Neural crest cell (in vitro differentiated cells): ENCODE measurements around the gene ADTRP. TPM values are rescaled to one million over a fixed set of nuclear protein-coding genes. Genes with fewer than 3 reads are reported as not detected.

Source experiments
- DNase-seq: peaks from one replicate; pipeline ENCODE4 v3.0.0; 2021; ENCODE audit warnings: low read depth, mixed read lengths, low spot score
- H3K27ac Mint-ChIP-seq: one replicate; pipeline ENCODE4 v1.8.0; 2021; ENCODE audit warnings: mild to moderate bottlenecking, mixed read lengths; ENCODE audit not compliant: unreplicated experiment
- H3K27me3 Mint-ChIP-seq: 2 replicates; pipeline ENCODE4 v1.8.0; 2021; ENCODE audit warnings: low read depth, mild to moderate bottlenecking, mixed read lengths
- H3K36me3 Mint-ChIP-seq: 2 replicates; pipeline ENCODE4 v1.8.0; 2021; ENCODE audit warnings: low read depth, mild to moderate bottlenecking, mixed read lengths
- H3K4me1 Mint-ChIP-seq: 2 replicates; pipeline ENCODE4 v1.8.0; 2021; ENCODE audit warnings: mixed read lengths
- H3K4me3 Mint-ChIP-seq: one replicate; pipeline ENCODE4 v1.8.0; 2021; ENCODE audit warnings: mild to moderate bottlenecking, mixed read lengths
- H3K9me3 Mint-ChIP-seq: 2 replicates; pipeline ENCODE4 v1.8.0; 2021; ENCODE audit warnings: mixed read lengths
- total RNA-seq: library from RNA; stranded (reverse); gene quantifications from 2 replicates; pipeline ENCODE4 v1.2.1, GENCODE V29; 2021
- TF ChIP-seq, protein P1 (sequence below): fragments of 200-600 bp; sonication (generic); conservative IDR thresholded peaks from 2 replicates; pipeline ENCODE4 v1.5.0; 2021; ENCODE audit warnings: antibody characterized with exemption, mild to moderate bottlenecking

Gene ADTRP
- total RNA-seq, 1 donor from 2014 or later, result not detected

DNA sequence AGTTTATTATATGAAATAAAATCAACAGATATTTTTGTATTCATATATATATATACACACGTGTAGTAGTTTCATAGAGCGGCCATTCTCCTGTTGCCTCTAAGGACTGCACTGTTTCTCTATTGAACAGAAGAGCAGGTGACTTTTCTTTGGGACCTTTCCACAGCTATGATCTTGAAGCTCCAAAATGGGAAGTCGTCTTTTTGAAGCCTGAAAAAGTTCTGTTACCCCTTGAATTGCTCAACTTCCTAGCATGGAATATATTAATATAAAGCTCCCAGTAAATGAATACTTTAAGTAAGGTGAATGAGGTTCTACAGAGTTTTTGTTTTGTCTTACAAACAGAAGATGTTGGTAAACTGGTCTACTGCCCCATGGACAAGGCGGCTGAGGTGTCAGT, 42.2 kb upstream of the ADTRP start:
- H3K4me1 Mint-ChIP-seq, result no peaks in the 10 kb centered on the region
- no peaks in the 10 kb centered on the region for H3K9me3 Mint-ChIP-seq
- no peak overlapping the region for H3K4me3 Mint-ChIP-seq
- no peaks in the 10 kb centered on the region for H3K36me3 Mint-ChIP-seq
- H3K27ac Mint-ChIP-seq, result no peak overlapping the region
- no peak for DNase-seq
- H3K27me3 Mint-ChIP-seq, result no peaks in the 10 kb centered on the region
- TF ChIP-seq, protein P1, sequence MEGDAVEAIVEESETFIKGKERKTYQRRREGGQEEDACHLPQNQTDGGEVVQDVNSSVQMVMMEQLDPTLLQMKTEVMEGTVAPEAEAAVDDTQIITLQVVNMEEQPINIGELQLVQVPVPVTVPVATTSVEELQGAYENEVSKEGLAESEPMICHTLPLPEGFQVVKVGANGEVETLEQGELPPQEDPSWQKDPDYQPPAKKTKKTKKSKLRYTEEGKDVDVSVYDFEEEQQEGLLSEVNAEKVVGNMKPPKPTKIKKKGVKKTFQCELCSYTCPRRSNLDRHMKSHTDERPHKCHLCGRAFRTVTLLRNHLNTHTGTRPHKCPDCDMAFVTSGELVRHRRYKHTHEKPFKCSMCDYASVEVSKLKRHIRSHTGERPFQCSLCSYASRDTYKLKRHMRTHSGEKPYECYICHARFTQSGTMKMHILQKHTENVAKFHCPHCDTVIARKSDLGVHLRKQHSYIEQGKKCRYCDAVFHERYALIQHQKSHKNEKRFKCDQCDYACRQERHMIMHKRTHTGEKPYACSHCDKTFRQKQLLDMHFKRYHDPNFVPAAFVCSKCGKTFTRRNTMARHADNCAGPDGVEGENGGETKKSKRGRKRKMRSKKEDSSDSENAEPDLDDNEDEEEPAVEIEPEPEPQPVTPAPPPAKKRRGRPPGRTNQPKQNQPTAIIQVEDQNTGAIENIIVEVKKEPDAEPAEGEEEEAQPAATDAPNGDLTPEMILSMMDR, result no peak

- Mint-ChIP-seq H3K9me3 (no peaks in the 10 kb centered on the region), H3K27ac (no peak overlapping the region), H3K4me3 (no peak overlapping the region), H3K36me3 (no peaks in the 10 kb centered on the region), H3K4me1 (no peaks in the 10 kb centered on the region), H3K27me3 (no peaks in the 10 kb centered on the region)
- TF ChIP-seq, protein P1, result no peak
- no peak for DNase-seq
Measured at GRCh38 chr6:11819486-11819885, 40.9 kb upstream of the ADTRP start.

DNA sequence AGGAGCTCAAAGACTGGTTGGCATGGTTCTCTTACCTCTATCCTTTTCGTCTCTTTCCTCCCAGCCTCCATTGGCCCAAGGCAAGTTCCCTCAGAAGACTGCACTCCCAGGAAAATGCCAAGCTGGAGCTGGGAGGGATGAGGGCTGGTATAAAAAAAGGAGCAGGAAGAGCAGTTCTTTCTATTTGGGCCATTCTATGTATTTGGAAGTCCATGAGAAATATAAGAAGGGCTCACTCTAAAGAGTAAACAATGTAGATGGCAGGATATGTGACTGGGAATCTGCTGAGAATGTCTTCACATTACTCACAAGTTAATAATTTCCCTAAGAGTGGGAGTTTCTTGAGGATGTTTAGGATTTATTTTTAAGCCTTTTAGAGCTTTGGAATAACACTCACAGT, 36.6 kb upstream of the ADTRP start:
- TF ChIP-seq, protein P1, result no peak
- no peak overlapping the region for H3K27ac Mint-ChIP-seq
- H3K36me3 Mint-ChIP-seq, result no peaks in the 10 kb centered on the region
- H3K27me3 Mint-ChIP-seq, result no peaks in the 10 kb centered on the region
- H3K4me3 Mint-ChIP-seq, result no peak overlapping the region
- H3K9me3 Mint-ChIP-seq, result peaks cover 5% of the 10 kb centered on the region
- no peak for DNase-seq
- H3K4me1 Mint-ChIP-seq, result peaks cover 13% of the 10 kb centered on the region

DNA sequence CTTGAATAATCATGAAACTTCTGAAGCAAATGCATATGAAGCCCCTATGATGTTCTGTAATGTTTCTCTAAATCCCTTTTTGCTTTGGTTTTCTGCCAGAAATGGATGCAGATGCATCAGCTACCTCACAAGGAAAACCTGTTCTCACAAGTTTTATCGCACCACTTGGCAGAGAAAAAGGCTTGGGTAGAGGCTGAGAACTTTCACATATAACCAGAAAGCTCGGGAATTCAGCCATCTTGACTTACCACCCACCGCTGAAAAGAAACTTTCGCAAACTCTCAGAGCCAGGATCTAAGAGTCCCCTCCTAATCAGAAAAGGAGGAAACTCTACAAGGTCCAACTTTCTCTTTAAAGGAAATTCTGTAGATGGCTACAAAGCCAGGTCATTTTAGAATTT, 36.2 kb upstream of the ADTRP start:
- H3K36me3 Mint-ChIP-seq, result no peaks in the 10 kb centered on the region
- no peak for DNase-seq
- H3K9me3 Mint-ChIP-seq, result peaks cover 5% of the 10 kb centered on the region
- H3K27ac Mint-ChIP-seq, result no peak overlapping the region
- TF ChIP-seq, protein P1, result no peak
- H3K4me1 Mint-ChIP-seq, result peaks cover 13% of the 10 kb centered on the region
- no peaks in the 10 kb centered on the region for H3K27me3 Mint-ChIP-seq
- H3K4me3 Mint-ChIP-seq, result no peak overlapping the region

GRCh38 chr6:11814106-11814505, 35.5 kb upstream of the ADTRP start:
- DNase-seq, result no peak
- Mint-ChIP-seq H3K27ac (no peak overlapping the region), H3K27me3 (no peaks in the 10 kb centered on the region), H3K36me3 (no peaks in the 10 kb centered on the region), H3K9me3 (peaks cover 5% of the 10 kb centered on the region), H3K4me1 (peaks cover 13% of the 10 kb centered on the region), H3K4me3 (no peak overlapping the region)
- TF ChIP-seq, protein P1, result no peak

- no peaks in the 10 kb centered on the region for H3K36me3 Mint-ChIP-seq
- no peak overlapping the region for H3K27ac Mint-ChIP-seq
- TF ChIP-seq, protein P1, result no peak
- DNase-seq, result no peak
- H3K9me3 Mint-ChIP-seq, result peaks cover 5% of the 10 kb centered on the region
- no peak overlapping the region for H3K4me3 Mint-ChIP-seq
- peaks cover 13% of the 10 kb centered on the region for H3K4me1 Mint-ChIP-seq
- H3K27me3 Mint-ChIP-seq, result no peaks in the 10 kb centered on the region
Measured at GRCh38 chr6:11813606-11814005, 35.0 kb upstream of the ADTRP start.
